ENCODE data around the gene SLC25A42.
A peak's percentile ranks its signal among the peaks of the same experiment; 100 is the strongest.

The SLC25A42 gene

GRCh38 chr19:19059837-19060611, 3.8 kb upstream of the SLC25A42 start:
- Histone ChIP-seq H3K36me3 (ENCODE audit: control insufficient read depth, insufficient read depth, low read length) (peaks cover 49% of the 10 kb centered on the region), H3K9me3 (ENCODE audit: control insufficient read depth, insufficient read depth, low read length) (no peaks in the 10 kb centered on the region), H3K9ac (ENCODE audit: low read depth, low read length) (no peak overlapping the region), H3K27ac (ENCODE audit: low read depth, low read length) (no peak overlapping the region), H3K27me3 (ENCODE audit: control insufficient read depth, insufficient read depth, low read length) (peaks cover 10% of the 10 kb centered on the region), H3K4me3 (ENCODE audit: low read depth, low read length) (no peak overlapping the region), H3K4me1 (ENCODE audit: control insufficient read depth, insufficient read depth, low read length) (peaks cover 9% of the 10 kb centered on the region; the same call in 1 of the 2 replicates)

GRCh38 chr19:19061506-19061905, 2.3 kb upstream of the SLC25A42 start:
- Histone ChIP-seq H3K27me3 (ENCODE audit: control insufficient read depth, insufficient read depth, low read length) (peaks cover 24% of the 10 kb centered on the region), H3K9me3 (ENCODE audit: control insufficient read depth, insufficient read depth, low read length) (no peaks in the 10 kb centered on the region), H3K4me1 (ENCODE audit: control insufficient read depth, insufficient read depth, low read length) (peaks cover 9% of the 10 kb centered on the region), H3K9ac (ENCODE audit: low read depth, low read length) (no peak overlapping the region), H3K4me3 (ENCODE audit: low read depth, low read length) (no peak overlapping the region), H3K36me3 (ENCODE audit: control insufficient read depth, insufficient read depth, low read length) (peaks cover 36% of the 10 kb centered on the region), H3K27ac (ENCODE audit: low read depth, low read length) (no peak overlapping the region)

GRCh38 chr19:19062454-19063182, 1.2 kb upstream of the SLC25A42 start:
- peaks cover 25% of the 10 kb centered on the region for H3K36me3 ChIP-seq (ENCODE audit: control insufficient read depth, insufficient read depth, low read length)
- peaks cover 34% of the 10 kb centered on the region for H3K27me3 ChIP-seq (ENCODE audit: control insufficient read depth, insufficient read depth, low read length)
- H3K9me3 ChIP-seq (ENCODE audit: control insufficient read depth, insufficient read depth, low read length): no peaks in the 10 kb centered on the region
- H3K9ac ChIP-seq (ENCODE audit: low read depth, low read length): 0 out of 2 replicates have a peak overlapping the region, but pooled peaks have one; percentile 10
- peaks cover 9% of the 10 kb centered on the region for H3K4me1 ChIP-seq (ENCODE audit: control insufficient read depth, insufficient read depth, low read length)
- peak overlapping the region; percentile 61 for H3K4me3 ChIP-seq (ENCODE audit: low read depth, low read length)
- peak overlapping the region; percentile 57 for H3K27ac ChIP-seq (ENCODE audit: low read depth, low read length)

- H3K36me3 ChIP-seq (ENCODE audit: control insufficient read depth, insufficient read depth, low read length): peaks cover 17% of the 10 kb centered on the region; the same call in 1 of the 2 replicates
- peaks cover 38% of the 10 kb centered on the region for H3K27me3 ChIP-seq (ENCODE audit: control insufficient read depth, insufficient read depth, low read length)
- H3K9me3 ChIP-seq (ENCODE audit: control insufficient read depth, insufficient read depth, low read length): no peaks in the 10 kb centered on the region
- H3K9ac ChIP-seq (ENCODE audit: low read depth, low read length): no peak overlapping the region
- H3K27ac ChIP-seq (ENCODE audit: low read depth, low read length): no peak overlapping the region
- peak overlapping the region; percentile 61 for H3K4me3 ChIP-seq (ENCODE audit: low read depth, low read length)
- H3K4me1 ChIP-seq (ENCODE audit: control insufficient read depth, insufficient read depth, low read length): peaks cover 9% of the 10 kb centered on the region
These were observed 416 bp downstream of the SLC25A42 start for GRCh38 chr19:19064098-19064722.

DNA sequence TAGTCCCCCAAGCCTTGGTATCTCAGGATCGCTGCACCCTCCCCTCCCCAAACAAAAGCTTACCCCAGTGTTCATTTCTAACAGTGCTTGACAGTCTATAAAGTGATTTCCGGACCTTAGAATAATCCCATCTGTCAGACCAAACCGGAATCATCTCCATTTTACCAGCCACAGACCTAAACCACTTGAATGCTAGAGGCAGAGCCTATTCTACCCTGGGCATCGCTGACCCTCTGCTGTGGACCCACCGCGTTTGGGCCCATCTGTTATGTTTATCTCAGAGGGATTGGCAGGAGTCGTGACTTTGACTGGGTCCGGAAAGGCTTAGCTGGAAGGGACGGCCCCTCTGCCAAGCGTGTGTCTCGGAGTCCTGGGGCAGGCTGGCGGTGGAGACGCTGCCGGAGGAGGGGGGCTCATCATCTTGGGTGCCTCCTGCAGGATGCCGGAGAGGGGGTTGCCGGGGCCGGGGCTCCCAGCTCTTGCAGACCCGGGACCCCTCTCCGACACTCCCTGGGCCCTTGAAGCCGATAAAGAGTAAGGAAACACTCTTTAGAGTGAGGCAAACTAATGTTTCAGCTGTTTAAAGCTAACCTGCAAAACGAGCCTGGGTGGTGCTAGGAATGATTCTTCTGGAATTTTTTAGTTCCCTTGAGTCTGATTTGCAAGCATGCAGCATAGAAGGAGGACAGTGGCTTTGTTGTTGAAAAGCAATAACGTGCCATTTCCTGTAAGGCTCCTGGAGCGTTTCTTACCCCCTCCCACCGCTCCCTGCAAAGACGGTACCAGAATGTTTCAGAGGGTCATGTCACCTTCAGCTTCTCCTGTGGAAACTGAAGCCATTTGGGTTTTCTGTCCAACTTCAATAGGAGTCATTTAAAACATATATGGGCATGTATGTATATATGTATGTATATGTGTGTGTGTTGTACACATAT, 1.3 kb downstream of the SLC25A42 start:
- Histone ChIP-seq H3K9ac (ENCODE audit: low read depth, low read length) (no peak overlapping the region), H3K36me3 (ENCODE audit: control insufficient read depth, insufficient read depth, low read length) (peaks cover 11% of the 10 kb centered on the region; the same call in 1 of the 2 replicates), H3K27me3 (ENCODE audit: control insufficient read depth, insufficient read depth, low read length) (peaks cover 43% of the 10 kb centered on the region), H3K4me3 (ENCODE audit: low read depth, low read length) (peak overlapping the region; percentile 32), H3K27ac (ENCODE audit: low read depth, low read length) (no peak overlapping the region), H3K4me1 (ENCODE audit: control insufficient read depth, insufficient read depth, low read length) (peaks cover 9% of the 10 kb centered on the region), H3K9me3 (ENCODE audit: control insufficient read depth, insufficient read depth, low read length) (no peaks in the 10 kb centered on the region)

DNA sequence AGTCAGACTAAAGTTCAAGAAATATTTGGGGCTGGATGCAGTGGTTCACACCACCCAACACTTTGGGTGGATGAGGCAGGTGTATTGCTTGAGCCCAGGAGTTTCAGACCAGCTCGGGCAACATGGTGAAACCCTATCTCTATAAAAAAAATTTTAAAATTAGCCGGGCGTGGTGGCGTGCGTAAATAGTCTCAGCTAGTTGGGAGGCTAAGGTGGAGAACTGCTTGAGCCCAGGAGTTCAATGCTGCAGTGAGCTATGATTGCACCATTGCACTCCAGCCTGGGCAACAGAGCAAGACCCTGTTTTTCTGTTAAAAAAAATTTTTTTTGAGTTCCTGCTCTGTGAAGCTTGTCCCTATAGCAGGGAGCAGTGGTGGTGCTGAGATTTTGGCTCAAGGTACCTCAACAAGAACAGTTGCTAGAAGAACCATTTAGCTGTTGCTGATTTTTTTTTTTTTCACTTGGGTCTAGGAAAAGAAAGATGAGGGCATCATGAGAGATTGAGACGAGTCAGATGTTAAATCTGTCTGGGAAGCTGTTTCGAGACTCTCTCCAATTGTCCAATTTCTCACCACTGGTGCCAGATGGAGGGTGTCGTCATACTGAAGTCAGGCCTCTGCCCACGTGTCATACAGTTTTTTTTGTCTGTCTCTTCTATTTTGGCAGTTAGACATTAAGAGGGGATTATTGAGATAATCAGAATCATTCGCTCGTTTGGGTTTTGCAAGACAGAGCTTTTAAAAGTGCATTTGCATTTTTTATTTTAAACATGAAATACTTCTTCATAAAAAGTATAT, 3.7 kb downstream of the SLC25A42 start:
- no peak overlapping the region for H3K4me3 ChIP-seq (ENCODE audit: low read depth, low read length)
- peaks cover 43% of the 10 kb centered on the region for H3K27me3 ChIP-seq (ENCODE audit: control insufficient read depth, insufficient read depth, low read length)
- H3K27ac ChIP-seq (ENCODE audit: low read depth, low read length): no peak overlapping the region
- H3K9ac ChIP-seq (ENCODE audit: low read depth, low read length): no peak overlapping the region
- H3K9me3 ChIP-seq (ENCODE audit: control insufficient read depth, insufficient read depth, low read length): no peaks in the 10 kb centered on the region
- H3K4me1 ChIP-seq (ENCODE audit: control insufficient read depth, insufficient read depth, low read length): peaks cover 3% of the 10 kb centered on the region
- no peaks in the 10 kb centered on the region for H3K36me3 ChIP-seq (ENCODE audit: control insufficient read depth, insufficient read depth, low read length)

- Histone ChIP-seq H3K9ac (ENCODE audit: low read depth, low read length) (no peak overlapping the region), H3K4me1 (ENCODE audit: control insufficient read depth, insufficient read depth, low read length) (no peaks in the 10 kb centered on the region; the same call in none of the 2 replicates), H3K36me3 (ENCODE audit: control insufficient read depth, insufficient read depth, low read length) (no peaks in the 10 kb centered on the region), H3K27me3 (ENCODE audit: control insufficient read depth, insufficient read depth, low read length) (peaks cover 43% of the 10 kb centered on the region), H3K9me3 (ENCODE audit: control insufficient read depth, insufficient read depth, low read length) (no peaks in the 10 kb centered on the region), H3K27ac (ENCODE audit: low read depth, low read length) (no peak overlapping the region), H3K4me3 (ENCODE audit: low read depth, low read length) (no peak overlapping the region)
These were observed 5.2 kb downstream of the SLC25A42 start for GRCh38 chr19:19068659-19069654.

DNA sequence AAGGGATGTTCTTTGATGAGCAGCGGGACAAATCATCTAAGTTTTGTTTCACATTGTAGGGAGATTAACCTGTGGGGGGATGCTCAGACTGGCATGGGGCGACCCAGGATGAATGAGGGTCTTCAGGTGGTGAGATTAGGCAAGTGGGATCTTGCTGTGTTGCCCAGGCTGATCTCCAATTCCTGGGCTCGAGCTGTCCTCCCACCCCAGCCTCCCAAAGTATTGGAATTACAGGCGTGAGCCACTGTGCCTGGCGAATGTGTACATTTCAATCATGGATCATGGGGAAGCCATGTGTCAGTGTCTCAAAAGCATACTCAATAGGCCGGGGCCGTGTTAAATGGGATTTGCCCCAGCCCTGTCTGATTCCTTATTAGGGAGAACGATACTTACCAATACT, 8.1 kb downstream of the SLC25A42 start:
- H3K36me3 ChIP-seq (ENCODE audit: control insufficient read depth, insufficient read depth, low read length): no peaks in the 10 kb centered on the region
- H3K9me3 ChIP-seq (ENCODE audit: control insufficient read depth, insufficient read depth, low read length): no peaks in the 10 kb centered on the region
- no peaks in the 10 kb centered on the region for H3K4me1 ChIP-seq (ENCODE audit: control insufficient read depth, insufficient read depth, low read length)
- peaks cover 25% of the 10 kb centered on the region for H3K27me3 ChIP-seq (ENCODE audit: control insufficient read depth, insufficient read depth, low read length)
- no peak overlapping the region for H3K4me3 ChIP-seq (ENCODE audit: low read depth, low read length)
- H3K27ac ChIP-seq (ENCODE audit: low read depth, low read length): no peak overlapping the region
- no peak overlapping the region for H3K9ac ChIP-seq (ENCODE audit: low read depth, low read length)

- H3K9ac ChIP-seq (ENCODE audit: low read depth, low read length): no peak overlapping the region
- no peak overlapping the region for H3K27ac ChIP-seq (ENCODE audit: low read depth, low read length)
- H3K4me3 ChIP-seq (ENCODE audit: low read depth, low read length): no peak overlapping the region
- no peaks in the 10 kb centered on the region for H3K36me3 ChIP-seq (ENCODE audit: control insufficient read depth, insufficient read depth, low read length)
- H3K27me3 ChIP-seq (ENCODE audit: control insufficient read depth, insufficient read depth, low read length): peaks cover 13% of the 10 kb centered on the region
- no peaks in the 10 kb centered on the region for H3K4me1 ChIP-seq (ENCODE audit: control insufficient read depth, insufficient read depth, low read length)
- no peaks in the 10 kb centered on the region for H3K9me3 ChIP-seq (ENCODE audit: control insufficient read depth, insufficient read depth, low read length)
These were observed 10.5 kb downstream of the SLC25A42 start for GRCh38 chr19:19074196-19074882.

Measured in HUES48 (cell line).